ENCODE data around the gene RAD51B. TPM values are rescaled to one million over a fixed set of nuclear protein-coding genes. Genes with fewer than 3 reads are reported as not detected.
A peak's percentile ranks its signal among the peaks of the same experiment; 100 is the strongest.

The RAD51B gene
- polyA plus RNA-seq, 1 donor (not counting 4 experiments of a cell fraction or from before 2014, with no cell fraction given) = 13.3 TPM

DNA sequence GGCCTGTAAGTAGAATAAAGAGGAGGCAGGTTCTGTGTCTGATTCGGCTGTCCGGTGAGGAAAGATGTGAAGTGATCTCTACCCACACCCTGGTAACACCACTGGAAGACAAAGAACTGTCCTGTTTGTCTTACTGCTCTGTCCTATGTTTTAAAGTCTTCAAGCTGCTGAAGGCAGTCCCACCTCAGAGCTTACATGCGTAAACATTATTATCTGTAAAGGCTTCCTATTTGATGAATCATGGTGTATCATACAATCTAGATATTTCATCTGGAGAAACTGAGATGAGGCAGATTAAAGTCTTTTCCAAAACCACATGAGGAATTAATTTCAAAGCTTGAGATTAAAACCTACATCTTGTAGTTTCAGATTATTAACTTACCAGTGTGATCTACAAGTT is 545.6 kb downstream of the RAD51B start:
- Histone ChIP-seq H3K9ac (ENCODE audit: control insufficient read depth, extremely low read depth, insufficient read depth, low read length) (no peak overlapping the region), H3K4me2 (ENCODE audit: control insufficient read depth, extremely low read depth, insufficient read depth, low read depth, low read length) (peak overlapping the region; percentile 7), H3K9me1 (ENCODE audit: control insufficient read depth, extremely low read depth, insufficient read depth, low read length) (no peaks in the 10 kb centered on the region), H2AFZ (ENCODE audit: control insufficient read depth, low read length) (no peak overlapping the region), H3K27me3 (ENCODE audit: control insufficient read depth, extremely low read depth, insufficient read depth, low read length) (no peaks in the 10 kb centered on the region), H3K27ac (ENCODE audit: control insufficient read depth, insufficient read depth, low read length) (peak overlapping the region; percentile 12), H4K20me1 (ENCODE audit: control insufficient read depth, extremely low read depth, insufficient read depth, low read length) (no peaks in the 10 kb centered on the region), H3K36me3 (ENCODE audit: control insufficient read depth in 2 of 2, extremely low read depth in 1 of 2, insufficient read depth in 2 of 2, low read length in 2 of 2) (no peaks in the 10 kb centered on the region), H3K9me3 (ENCODE audit: control insufficient read depth, low read depth, low read length) (no peaks in the 10 kb centered on the region), H3K4me1 (ENCODE audit: control insufficient read depth, extremely low read depth, insufficient read depth, low read length) (peaks cover 17% of the 10 kb centered on the region), H3K79me2 (ENCODE audit: control insufficient read depth, insufficient read depth, low read length) (no peaks in the 10 kb centered on the region), H3K4me3 (ENCODE audit: control insufficient read depth in 2 of 3, extremely low read depth in 1 of 3, insufficient read depth in 2 of 3, low read depth in 1 of 3, low read length in 3 of 3) (no peak overlapping the region)
- TF ChIP-seq, protein P1, sequence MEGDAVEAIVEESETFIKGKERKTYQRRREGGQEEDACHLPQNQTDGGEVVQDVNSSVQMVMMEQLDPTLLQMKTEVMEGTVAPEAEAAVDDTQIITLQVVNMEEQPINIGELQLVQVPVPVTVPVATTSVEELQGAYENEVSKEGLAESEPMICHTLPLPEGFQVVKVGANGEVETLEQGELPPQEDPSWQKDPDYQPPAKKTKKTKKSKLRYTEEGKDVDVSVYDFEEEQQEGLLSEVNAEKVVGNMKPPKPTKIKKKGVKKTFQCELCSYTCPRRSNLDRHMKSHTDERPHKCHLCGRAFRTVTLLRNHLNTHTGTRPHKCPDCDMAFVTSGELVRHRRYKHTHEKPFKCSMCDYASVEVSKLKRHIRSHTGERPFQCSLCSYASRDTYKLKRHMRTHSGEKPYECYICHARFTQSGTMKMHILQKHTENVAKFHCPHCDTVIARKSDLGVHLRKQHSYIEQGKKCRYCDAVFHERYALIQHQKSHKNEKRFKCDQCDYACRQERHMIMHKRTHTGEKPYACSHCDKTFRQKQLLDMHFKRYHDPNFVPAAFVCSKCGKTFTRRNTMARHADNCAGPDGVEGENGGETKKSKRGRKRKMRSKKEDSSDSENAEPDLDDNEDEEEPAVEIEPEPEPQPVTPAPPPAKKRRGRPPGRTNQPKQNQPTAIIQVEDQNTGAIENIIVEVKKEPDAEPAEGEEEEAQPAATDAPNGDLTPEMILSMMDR (optimal IDR thresholded peaks at IDR 0.05 in 1 of 3, IDR thresholded peaks at IDR 0.05 in 1 of 3, conservative IDR thresholded peaks at IDR 0.05 in 1 of 3; ENCODE audit: extremely low read depth in 1 of 3, insufficient read depth in 2 of 3, low read length in 3 of 3) = no peak
- no peak for TF ChIP-seq EZH2 (IDR thresholded peaks at IDR 0.05; ENCODE audit: low read length)
- DNase-seq (ENCODE audit: low read depth, low spot score) (peak; percentile 7), FAIRE-seq (peak; percentile 63)
- dilution Hi-C loops (cut with MboI; ENCODE audit: extremely low pct_ligation_motif_present, low sequenced_read_pairs) = no loop called here

DNA sequence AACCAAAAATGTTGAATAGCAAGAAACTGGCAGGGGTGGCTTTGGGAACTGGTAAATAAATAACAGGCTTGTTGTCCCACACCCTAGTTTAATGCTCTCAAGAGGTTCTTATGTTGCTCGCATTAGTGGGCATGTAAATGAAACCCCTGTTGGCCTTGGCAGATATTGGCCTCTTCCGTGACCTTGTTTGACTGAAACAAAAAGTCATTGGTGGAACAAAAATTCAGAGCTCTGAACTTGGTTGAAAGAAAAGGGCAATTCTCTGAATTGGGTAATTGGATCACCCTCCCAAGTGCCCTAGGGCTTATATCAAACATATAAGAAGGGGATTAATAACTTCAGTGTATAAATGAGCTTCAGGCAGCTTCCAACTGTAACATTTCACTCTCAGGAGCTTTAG is 547.1 kb downstream of the RAD51B start:
- H4K20me1 ChIP-seq (ENCODE audit: control insufficient read depth, extremely low read depth, insufficient read depth, low read length) = no peaks in the 10 kb centered on the region
- no peak overlapping the region for H3K9ac ChIP-seq (ENCODE audit: control insufficient read depth, extremely low read depth, insufficient read depth, low read length)
- dilution Hi-C loops (cut with MboI; ENCODE audit: extremely low pct_ligation_motif_present, low sequenced_read_pairs) = no loop called here
- no peaks in the 10 kb centered on the region for H3K9me1 ChIP-seq (ENCODE audit: control insufficient read depth, extremely low read depth, insufficient read depth, low read length)
- no peaks in the 10 kb centered on the region for H3K9me3 ChIP-seq (ENCODE audit: control insufficient read depth, low read depth, low read length)
- no peak overlapping the region for H3K4me2 ChIP-seq (ENCODE audit: control insufficient read depth, extremely low read depth, insufficient read depth, low read depth, low read length)
- H3K27ac ChIP-seq (ENCODE audit: control insufficient read depth, insufficient read depth, low read length) = no peak overlapping the region
- H3K36me3 ChIP-seq (ENCODE audit: control insufficient read depth in 2 of 2, extremely low read depth in 1 of 2, insufficient read depth in 2 of 2, low read length in 2 of 2) = no peaks in the 10 kb centered on the region
- FAIRE-seq (no peak), DNase-seq (ENCODE audit: low read depth, low spot score) (no peak)
- H3K4me1 ChIP-seq (ENCODE audit: control insufficient read depth, extremely low read depth, insufficient read depth, low read length) = peaks cover 6% of the 10 kb centered on the region
- TF ChIP-seq, protein P1 (optimal IDR thresholded peaks at IDR 0.05 in 1 of 3, IDR thresholded peaks at IDR 0.05 in 1 of 3, conservative IDR thresholded peaks at IDR 0.05 in 1 of 3; ENCODE audit: extremely low read depth in 1 of 3, insufficient read depth in 2 of 3, low read length in 3 of 3) = no peak
- no peak for TF ChIP-seq EZH2 (IDR thresholded peaks at IDR 0.05; ENCODE audit: low read length)
- H3K4me3 ChIP-seq (ENCODE audit: control insufficient read depth in 2 of 3, extremely low read depth in 1 of 3, insufficient read depth in 2 of 3, low read depth in 1 of 3, low read length in 3 of 3) = no peak overlapping the region
- no peaks in the 10 kb centered on the region for H3K27me3 ChIP-seq (ENCODE audit: control insufficient read depth, extremely low read depth, insufficient read depth, low read length)
- no peaks in the 10 kb centered on the region for H3K79me2 ChIP-seq (ENCODE audit: control insufficient read depth, insufficient read depth, low read length)
- no peak overlapping the region for H2AFZ ChIP-seq (ENCODE audit: control insufficient read depth, low read length)

All from keratinocyte (primary cell).